ENCODE data around the gene RBBP8NL.
A peak's percentile ranks its signal among the peaks of the same experiment; 100 is the strongest.
"Not testable (repeated sequence)": the region's sequence is repeated elsewhere in the genome, so short reads cannot be mapped to it uniquely, and the experiment has no call there.

RBBP8NL gene

DNA sequence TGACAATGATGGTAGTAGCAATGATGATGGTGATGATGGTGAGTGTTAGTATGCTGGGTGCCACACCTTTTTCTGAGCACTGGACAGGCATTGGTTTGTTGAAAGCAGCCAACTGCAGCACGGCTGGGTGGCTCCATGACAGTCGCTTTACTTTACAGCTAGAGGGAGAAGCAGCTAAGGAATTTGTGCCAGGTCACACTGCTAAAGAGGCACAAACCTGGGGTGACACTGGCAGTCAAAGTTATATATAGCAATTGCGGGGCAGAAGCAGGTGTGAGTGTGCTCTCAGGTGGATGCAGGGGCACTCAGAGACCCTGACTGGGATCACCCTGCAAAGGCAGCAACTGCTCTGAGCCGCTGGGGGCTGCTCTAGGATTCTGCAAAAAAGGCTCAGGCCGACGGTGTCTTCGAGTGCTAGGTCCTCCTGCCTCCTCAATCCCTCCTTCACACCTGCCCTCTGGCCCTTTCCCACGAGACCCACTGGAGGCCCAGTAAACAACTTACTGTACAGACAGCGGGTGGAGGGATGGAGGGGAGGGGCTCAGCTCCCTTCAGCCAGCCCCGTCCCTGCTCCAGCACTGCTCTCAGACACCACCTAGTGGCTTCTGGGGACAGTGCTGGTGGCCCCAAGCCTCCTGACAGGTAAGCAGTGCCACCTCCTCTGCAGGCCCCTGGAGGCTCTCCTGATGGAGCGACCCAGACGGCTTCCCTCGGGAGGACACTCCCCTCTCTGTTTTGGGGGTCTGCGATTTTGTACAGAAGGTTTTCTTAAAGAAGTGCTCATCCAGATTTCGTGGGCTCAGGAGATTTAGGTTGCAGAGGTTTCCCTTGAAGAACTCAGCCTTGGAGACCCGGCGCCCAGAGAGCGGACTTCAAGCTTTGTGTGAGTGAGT lies 44.8 kb downstream of the RBBP8NL start:
- Mint-ChIP-seq H3K4me3 (no peak overlapping the region), H3K27me3 (ENCODE audit: low read depth) (no peaks in the 10 kb centered on the region), H3K9me3 (peaks cover 5% of the 10 kb centered on the region), H3K36me3 (ENCODE audit: low read depth) (peaks cover 16% of the 10 kb centered on the region), H3K27ac (peak overlapping the region; percentile 69), H3K4me1 (ENCODE audit: low read depth) (peaks cover 22% of the 10 kb centered on the region)

DNA sequence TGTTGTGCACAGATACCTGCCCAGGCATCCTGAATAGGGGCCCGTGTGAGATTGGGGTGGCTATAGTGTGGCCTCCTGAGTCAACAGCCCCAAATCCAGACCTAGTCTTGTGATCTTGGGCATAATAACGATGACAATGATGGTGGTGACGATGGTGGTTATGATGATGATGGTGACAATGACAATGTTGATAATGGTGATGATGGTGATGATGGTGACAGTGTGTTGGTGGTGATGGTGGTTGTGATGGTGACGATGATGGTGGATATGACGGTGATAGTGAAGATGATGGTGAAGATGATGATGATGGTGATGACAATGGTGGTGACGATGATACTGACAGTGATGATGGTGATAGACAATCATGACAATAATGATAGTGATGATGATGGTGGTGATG lies 45.5 kb downstream of the RBBP8NL start:
- H3K4me1 Mint-ChIP-seq (ENCODE audit: low read depth): peaks cover 22% of the 10 kb centered on the region
- H3K27ac Mint-ChIP-seq: no peak overlapping the region
- peaks cover 14% of the 10 kb centered on the region for H3K36me3 Mint-ChIP-seq (ENCODE audit: low read depth)

DNA sequence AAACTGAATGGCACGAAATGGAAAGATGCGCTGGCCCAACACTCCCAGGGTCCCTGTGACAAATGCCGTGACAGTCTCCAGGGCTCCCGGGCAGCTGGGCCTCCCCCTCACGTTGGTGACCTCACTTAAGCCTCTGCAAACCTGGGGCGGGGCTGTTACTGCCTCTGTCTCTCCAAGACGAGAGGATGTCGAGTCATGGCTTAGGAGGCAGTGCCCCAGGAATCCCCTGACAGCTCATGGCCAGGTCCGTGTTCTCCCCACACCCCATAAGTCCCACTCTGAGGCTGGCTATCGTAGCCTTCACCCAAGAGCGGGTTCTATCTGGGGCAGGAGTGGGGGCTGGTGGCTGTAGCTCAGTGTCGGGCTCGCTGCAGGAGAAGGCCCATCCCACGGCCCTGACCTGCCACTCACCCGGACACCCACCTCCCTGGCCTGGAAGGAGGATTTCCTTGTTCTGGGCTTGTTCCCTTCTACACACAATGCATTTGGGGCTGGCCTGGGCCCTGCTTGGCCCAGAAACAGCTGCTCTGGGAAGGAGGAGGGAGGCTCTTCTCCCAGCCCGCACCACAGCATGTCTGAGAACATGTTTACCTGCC lies 46.0 kb downstream of the RBBP8NL start:
- peaks cover 22% of the 10 kb centered on the region for H3K4me1 Mint-ChIP-seq (ENCODE audit: low read depth)
- peaks cover 14% of the 10 kb centered on the region for H3K36me3 Mint-ChIP-seq (ENCODE audit: low read depth)
- peaks cover 5% of the 10 kb centered on the region for H3K9me3 Mint-ChIP-seq
- no peaks in the 10 kb centered on the region for H3K27me3 Mint-ChIP-seq (ENCODE audit: low read depth)
- H3K27ac Mint-ChIP-seq: no peak overlapping the region
- H3K4me3 Mint-ChIP-seq: no peak overlapping the region

More for the DNA sequence above, 45.5 kb downstream of the RBBP8NL start:
- Mint-ChIP-seq H3K4me3 (no peak overlapping the region), H3K9me3 (peaks cover 5% of the 10 kb centered on the region), H3K27me3 (ENCODE audit: low read depth) (no peaks in the 10 kb centered on the region)

DNA sequence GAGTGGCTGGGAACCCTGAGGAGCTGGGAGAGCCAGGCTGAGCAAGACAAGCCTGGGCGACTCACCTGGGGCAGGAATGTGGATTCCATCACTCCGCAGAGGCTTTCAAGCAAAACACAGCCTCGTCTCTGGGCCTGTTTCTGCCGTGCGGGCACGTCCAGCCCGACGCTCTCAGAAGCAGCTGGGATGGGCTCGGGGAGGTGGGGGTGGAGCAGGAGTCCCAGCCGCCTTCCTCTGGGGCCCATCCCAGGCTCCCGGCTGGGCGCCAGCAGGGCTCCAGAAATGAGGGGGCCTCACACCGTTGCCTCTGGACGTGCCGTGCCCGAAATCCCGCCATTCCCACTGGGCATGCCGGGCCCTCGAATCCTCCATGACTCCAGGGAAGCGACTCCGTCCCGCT lies 49.1 kb downstream of the RBBP8NL start:
- Mint-ChIP-seq H3K9me3 (peaks cover 5% of the 10 kb centered on the region), H3K27me3 (ENCODE audit: low read depth) (no peaks in the 10 kb centered on the region), H3K4me3 (no peak overlapping the region), H3K36me3 (ENCODE audit: low read depth) (peaks cover 10% of the 10 kb centered on the region), H3K27ac (no peak overlapping the region), H3K4me1 (ENCODE audit: low read depth) (peaks cover 6% of the 10 kb centered on the region)

DNA sequence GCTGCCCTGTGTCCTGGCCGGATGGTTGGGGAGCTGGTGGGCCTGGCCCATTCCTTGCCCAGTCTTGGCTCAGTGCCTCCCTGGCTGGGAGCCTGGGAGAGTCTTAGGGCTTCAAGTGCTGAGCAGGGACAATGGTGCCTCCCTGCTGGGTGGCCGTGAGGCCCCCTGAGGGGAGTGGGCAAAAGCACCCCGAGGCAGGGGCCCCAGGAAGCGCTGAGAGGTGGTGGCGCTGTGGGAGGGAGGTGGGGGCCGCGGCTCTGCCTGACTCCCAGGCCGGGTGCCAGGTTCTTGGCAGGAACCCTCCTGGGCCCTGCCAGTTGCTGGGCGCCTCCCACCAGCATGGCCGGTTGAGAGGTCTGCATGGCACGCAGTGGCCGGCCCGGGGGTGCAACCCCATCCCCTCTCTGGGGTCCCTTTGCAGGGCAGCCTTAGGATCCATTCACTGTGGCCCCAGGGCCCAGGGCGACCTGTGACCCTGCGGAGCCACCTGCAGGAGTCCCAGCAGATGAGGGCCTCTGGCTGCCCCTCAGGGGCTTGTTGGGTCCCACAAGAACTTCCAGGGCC lies 49.6 kb downstream of the RBBP8NL start:
- Mint-ChIP-seq H3K4me1 (ENCODE audit: low read depth) (peaks cover 4% of the 10 kb centered on the region), H3K9me3 (peaks cover 5% of the 10 kb centered on the region), H3K27ac (no peak overlapping the region), H3K36me3 (ENCODE audit: low read depth) (peaks cover 8% of the 10 kb centered on the region), H3K27me3 (ENCODE audit: low read depth) (peaks cover 5% of the 10 kb centered on the region), H3K4me3 (no peak overlapping the region)

DNA sequence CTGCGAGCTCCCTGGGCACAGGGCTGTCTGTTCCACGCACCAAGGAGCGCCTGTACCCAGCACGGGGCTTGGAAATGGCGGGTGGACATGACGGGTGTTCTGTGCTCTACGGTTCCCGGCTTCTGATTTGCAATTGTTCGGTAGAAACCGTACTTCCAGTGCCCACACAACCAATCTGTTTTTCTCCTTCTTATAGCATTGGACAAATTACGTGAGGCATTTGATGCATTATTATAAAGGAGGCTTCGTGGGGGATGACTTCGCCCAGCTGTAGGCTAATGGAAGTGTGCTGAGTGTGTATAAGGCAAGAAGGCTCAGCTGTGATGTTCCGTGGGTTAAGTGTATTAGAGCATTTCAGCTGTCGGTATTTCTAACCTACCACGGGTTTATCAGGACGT lies 50.3 kb downstream of the RBBP8NL start:
- Mint-ChIP-seq H3K36me3 (ENCODE audit: low read depth) (peaks cover 4% of the 10 kb centered on the region), H3K27me3 (ENCODE audit: low read depth) (peaks cover 5% of the 10 kb centered on the region), H3K9me3 (peaks cover 4% of the 10 kb centered on the region), H3K4me1 (ENCODE audit: low read depth) (peaks cover 1% of the 10 kb centered on the region), H3K27ac (no peak overlapping the region), H3K4me3 (no peak overlapping the region)

DNA sequence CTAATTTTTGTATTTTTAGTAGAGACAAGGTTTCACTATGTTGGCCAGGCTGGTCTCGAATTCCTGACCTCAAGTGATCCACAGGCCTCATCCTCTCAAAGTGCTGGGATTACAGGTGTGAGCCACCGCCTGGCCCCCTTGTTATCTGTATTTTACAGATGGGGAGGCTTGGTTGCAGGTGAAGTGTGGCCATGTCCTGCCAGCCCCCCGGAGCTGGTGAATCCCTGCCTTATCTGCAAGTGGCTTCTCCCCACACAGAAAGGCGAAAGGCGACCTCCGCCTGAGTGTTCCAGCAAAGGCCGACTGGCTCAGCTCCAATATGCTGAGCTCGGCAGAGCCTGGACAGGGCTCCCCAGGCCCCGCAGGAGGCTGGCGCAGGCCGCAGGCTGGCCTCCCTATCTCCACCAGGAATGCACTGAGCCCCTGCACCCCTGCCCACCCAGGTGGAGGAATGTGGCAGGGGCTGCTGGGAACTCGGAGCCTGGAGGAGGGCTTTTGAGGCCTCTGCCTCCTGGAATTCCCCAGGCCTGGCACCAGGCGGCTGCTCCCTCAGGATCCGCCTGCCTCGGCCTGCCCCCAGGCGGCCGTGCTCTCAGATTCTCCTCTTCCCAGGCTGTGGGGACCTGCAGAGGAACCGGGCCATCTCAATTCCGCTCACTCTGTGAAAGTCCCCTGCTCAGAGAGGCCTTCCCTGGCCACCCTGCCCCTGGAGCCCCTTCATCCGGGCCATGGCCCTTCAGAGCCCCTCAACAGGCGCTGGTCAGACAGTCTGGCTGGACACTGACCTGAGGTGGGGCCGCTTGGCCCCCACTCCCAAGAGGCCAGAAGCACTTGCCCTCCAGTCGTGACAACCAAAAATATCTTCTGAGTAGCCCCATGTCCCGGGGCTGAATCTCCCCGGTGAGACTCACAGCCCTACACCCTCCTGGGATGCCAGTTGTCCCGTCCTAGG lies 51.0 kb downstream of the RBBP8NL start:
- H3K36me3 Mint-ChIP-seq (ENCODE audit: low read depth): no peaks in the 10 kb centered on the region

DNA sequence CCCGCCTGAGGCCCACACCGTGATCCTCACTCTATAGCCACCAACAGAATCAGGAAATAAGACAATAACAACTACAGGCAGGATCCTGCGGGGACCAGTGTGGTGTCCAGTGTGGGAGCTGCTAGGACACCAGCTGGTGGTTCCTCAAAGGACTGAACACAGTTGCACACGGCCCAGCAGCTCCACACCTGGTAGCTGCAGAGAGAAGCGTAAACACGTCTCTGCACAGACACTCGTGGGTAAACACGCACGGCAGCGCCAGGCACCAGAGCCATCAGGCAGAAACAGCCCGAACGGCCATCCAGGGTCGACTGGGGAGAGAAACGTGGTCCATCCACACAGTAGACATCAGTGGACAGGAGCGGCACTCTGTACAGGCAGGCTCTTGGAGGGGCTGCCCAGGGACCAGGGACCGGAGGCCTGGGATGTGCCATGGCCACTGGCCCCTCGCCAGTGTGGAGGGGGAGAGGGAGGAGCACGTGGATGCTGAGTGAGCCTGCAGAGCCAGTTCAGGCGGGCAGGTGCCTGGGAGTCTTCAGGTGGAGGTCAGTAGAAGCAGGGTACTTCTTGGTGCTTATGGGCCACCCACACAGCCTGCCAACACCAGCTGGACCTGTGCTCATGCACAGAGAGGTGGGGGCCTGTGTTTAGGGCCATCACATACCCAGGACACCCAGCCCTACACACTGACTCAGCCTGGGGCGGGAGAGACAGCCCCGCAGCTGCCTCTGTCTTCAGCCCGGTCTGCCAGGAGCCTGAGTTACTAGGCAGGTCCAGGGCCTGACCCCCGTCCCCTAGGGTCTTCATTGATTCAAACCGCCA lies 52.8 kb downstream of the RBBP8NL start:
- Mint-ChIP-seq H3K4me1 (ENCODE audit: low read depth) (no peaks in the 10 kb centered on the region), H3K27ac (no peak overlapping the region), H3K27me3 (ENCODE audit: low read depth) (peaks cover 6% of the 10 kb centered on the region), H3K9me3 (no peaks in the 10 kb centered on the region), H3K4me3 (no peak overlapping the region), H3K36me3 (ENCODE audit: low read depth) (no peaks in the 10 kb centered on the region)

More for the DNA sequence above, 51.0 kb downstream of the RBBP8NL start:
- no peak overlapping the region for H3K4me3 Mint-ChIP-seq
- H3K27ac Mint-ChIP-seq: no peak overlapping the region
- H3K4me1 Mint-ChIP-seq (ENCODE audit: low read depth): no peaks in the 10 kb centered on the region
- peaks cover 5% of the 10 kb centered on the region for H3K27me3 Mint-ChIP-seq (ENCODE audit: low read depth)
- no peaks in the 10 kb centered on the region for H3K9me3 Mint-ChIP-seq

DNA sequence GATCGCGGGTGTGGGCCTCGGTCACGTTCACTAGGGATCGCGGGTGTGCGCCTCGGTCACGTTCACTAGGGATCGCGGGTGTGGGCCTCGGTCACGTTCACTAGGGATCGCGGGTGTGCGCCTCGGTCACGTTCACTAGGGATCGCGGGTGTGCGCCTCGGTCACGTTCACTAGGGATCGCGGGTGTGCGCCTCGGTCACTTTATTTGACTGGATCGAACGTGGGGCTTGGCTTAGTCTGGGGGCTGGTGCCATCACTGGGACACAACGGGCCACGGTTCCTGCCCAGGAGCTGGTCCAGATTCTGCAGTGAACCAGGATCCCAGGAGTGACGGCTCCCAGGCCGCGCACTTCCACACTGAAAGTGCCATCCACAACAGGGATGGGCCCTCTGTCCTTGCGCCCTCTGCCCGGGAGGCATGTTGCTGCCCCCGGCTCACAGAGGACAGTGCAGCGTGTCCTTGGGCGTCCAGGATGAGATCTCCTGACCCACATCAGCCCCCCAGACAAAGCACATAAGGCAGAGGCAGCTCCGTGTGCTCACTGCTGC lies 53.6 kb downstream of the RBBP8NL start:
- H3K27ac Mint-ChIP-seq; H3K4me1 Mint-ChIP-seq (ENCODE audit: low read depth); H3K4me3 Mint-ChIP-seq; H3K36me3 Mint-ChIP-seq (ENCODE audit: low read depth); H3K9me3 Mint-ChIP-seq: not testable (repeated sequence)
- peaks cover 12% of the 10 kb centered on the region for H3K27me3 Mint-ChIP-seq (ENCODE audit: low read depth)

DNA sequence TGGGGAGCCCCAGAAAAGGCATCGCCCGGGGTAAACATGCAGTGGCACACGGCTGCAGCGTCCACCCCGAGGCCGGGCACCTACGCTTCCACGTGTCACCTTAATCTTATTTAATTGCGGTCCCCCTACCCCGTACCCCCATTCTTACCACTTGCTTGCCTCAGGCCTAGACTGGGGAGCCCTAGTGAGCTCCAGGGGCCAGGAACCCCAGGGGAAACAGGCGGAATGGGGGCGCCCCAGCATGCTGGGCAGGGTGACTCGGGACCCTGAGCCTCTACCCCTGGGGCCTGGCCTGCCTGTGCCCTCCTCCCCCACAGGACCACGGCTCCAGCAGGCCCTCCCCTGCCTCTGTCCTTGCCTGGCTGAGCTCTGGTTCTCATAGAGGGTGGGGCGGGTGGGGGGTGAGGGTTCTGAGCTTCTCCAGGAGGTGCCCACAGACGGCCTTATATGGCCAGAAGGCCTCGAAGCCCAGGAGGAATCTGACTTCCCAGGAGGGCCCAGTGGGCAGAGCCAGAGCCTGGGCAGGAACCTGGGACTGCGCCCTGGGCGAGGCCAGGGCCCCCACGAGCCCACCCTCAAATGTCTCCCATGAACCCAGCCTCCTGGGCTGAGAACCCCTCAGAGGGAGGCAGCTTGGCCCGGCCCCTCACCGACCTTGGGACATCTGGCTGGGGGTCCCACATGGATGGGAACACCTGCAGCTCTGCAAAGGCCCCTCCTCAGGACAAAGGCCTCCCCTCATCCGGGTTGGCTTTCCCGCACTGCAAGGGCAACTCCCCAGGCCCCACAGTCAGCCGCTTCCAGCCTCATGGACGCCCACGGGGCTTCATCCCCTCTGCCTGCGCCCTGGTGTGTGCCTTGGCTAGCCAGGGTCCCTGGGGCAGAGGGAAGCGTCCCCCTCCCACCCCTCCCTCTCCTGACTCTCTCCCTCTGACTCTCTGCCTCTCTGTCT lies 55.0 kb downstream of the RBBP8NL start:
- Mint-ChIP-seq H3K4me3 (no peak overlapping the region), H3K36me3 (ENCODE audit: low read depth) (no peaks in the 10 kb centered on the region), H3K4me1 (ENCODE audit: low read depth) (no peaks in the 10 kb centered on the region), H3K27me3 (ENCODE audit: low read depth) (peaks cover 22% of the 10 kb centered on the region), H3K9me3 (no peaks in the 10 kb centered on the region), H3K27ac (no peak overlapping the region)

DNA sequence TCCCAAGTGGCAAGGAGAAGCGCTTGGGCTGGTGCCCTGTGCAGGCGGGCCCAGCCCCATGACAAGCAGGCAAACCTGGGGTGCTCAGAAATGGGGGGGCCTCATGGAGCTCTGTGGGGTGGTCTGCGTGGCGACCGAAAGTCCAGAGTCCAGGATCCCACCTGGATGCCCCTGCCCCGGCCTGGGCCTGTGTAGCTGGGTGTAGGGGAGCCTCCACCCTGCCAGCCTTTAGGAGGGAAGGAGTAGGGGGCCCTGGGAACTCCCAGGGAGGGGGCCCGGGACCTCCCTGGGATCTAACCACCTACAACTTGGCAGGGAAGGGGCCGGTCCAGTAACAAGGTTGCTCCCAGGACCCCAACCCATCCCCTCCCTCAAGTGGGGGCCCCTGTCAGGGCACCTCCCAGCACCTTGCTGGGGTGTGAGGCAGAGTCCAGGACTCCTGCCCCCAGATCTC lies 55.7 kb downstream of the RBBP8NL start:
- Mint-ChIP-seq H3K36me3 (ENCODE audit: low read depth) (no peaks in the 10 kb centered on the region), H3K4me1 (ENCODE audit: low read depth) (no peaks in the 10 kb centered on the region), H3K27me3 (ENCODE audit: low read depth) (peaks cover 22% of the 10 kb centered on the region), H3K4me3 (no peak overlapping the region), H3K27ac (no peak overlapping the region), H3K9me3 (no peaks in the 10 kb centered on the region)

DNA sequence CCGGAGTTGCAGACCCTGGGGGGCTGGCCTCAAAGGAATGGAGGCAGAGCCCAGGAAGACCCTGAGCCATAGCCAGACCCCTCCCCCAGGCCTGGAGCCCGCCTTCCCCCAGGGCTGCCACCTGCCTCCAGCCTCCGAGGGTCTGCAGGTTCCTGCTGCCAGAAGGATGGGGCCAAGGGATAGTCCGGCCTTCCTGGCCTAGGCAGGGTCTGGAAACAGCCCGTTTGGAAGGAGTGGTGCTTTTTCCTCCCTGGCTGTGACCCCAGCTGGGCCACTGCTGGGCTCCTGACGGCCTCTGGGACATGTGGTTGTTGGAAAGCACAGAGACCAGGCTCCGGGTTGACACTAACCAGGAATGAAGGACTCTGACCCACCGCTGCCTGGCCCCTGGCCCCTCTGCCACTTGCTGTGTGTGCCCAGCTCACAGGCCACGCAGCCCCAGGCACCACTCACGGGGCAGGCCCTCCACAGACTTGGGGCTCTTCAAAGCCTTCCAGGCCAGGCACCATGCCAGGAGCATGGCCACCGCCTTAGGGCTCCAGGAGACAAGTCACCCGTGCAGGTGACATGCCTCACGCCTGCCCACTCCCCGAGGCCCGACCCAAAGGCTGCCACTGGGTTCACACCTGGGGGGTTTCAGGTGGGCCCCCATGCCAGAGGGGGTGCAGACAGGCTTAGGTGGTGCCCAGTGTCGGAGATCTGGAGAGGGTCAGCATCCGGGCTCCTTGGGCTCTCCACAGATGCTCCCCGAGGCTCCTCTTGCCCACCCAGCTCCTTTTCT lies 56.3 kb downstream of the RBBP8NL start:
- Mint-ChIP-seq H3K9me3 (no peaks in the 10 kb centered on the region), H3K27me3 (ENCODE audit: low read depth) (peaks cover 24% of the 10 kb centered on the region), H3K27ac (no peak overlapping the region), H3K4me1 (ENCODE audit: low read depth) (no peaks in the 10 kb centered on the region), H3K36me3 (ENCODE audit: low read depth) (no peaks in the 10 kb centered on the region), H3K4me3 (no peak overlapping the region)

Data from T-helper 1 cell treated with Interleukin-12 subunit alpha and Interleukin-12 subunit beta and Interleukin-4 antibody, amounts not matched to agents 30 μg/mL and 1 μg/mL, for 36 hours (primary cell).